ENCODE measurements around the gene ADAMTS17. TPM values are rescaled to one million over a fixed set of nuclear protein-coding genes. Genes with fewer than 3 reads are reported as not detected.

The ADAMTS17 gene
- total and polyA plus RNA-seq, 4 donors = 0.28 to 46.9 (median 9.1) TPM

DNA sequence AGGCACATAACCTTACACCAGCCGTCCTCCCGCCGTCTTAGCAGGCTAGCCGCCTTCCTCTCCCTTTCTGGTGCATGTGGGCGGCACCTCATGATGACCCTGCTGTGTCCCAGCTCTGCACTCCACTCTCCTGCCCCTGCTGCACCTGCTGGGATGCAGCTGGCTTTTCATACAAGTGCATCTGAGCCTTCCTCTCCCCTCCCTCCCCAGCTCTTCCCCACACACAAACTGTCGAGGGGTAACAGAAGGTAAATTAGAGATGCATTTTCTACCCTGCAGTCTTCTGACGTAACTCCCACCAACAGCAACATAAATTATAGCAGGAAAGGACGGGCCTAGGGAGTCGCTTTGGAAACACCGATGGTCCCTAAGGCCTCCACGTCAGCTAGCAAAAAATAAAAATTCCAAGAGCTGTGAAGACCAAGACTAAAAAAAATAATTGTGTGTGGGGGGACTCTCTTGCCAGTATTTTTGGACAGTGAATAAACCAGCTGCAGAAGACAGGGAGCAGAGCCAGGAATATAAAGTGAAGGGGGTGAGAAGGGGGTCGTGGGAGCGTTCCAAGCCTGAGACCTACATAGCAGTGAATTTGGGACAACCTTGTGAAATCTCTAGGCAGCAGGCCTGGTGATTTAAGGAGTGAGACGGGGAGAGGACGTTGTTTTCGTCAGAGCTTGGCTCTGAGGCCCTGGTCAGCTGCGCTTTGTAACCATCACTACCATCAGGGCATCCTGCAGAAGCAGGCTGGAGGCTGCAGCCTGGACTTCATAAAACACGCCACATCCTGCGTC, 216.2 kb downstream of the ADAMTS17 start:
- H3K27me3 ChIP-seq (ENCODE audit: control insufficient read depth in 4 of 4, insufficient read depth in 4 of 4, low read length in 3 of 4) = no peaks in the 10 kb centered on the region
- peaks cover 0 to 10% (median 2%) of the 10 kb centered on the region in 4 donors for H3K36me3 ChIP-seq (ENCODE audit: control insufficient read depth in 4 of 4, insufficient read depth in 3 of 4, low read depth in 1 of 4, low read length in 3 of 4)
- H3K4me3 ChIP-seq (ENCODE audit: low read depth in 1 of 3, low read length in 3 of 3) = no peak overlapping the region
- H3K27ac ChIP-seq (ENCODE audit: low read depth in 1 of 2, low read length in 2 of 2) = no peak overlapping the region
- H3K9ac ChIP-seq (ENCODE audit: low read depth in 1 of 2, low read length in 2 of 2) = no peak overlapping the region
- TF ChIP-seq NR2F2 (IDR thresholded peaks at IDR 0.05) = peak; percentile 57
- TF ChIP-seq SP1 (IDR thresholded peaks at IDR 0.05) = peak; percentile 28
- no peak for TF ChIP-seq HNF4A (conservative IDR thresholded peaks at IDR 0.05)
- peak in 1 of 2 donors; percentile 6 for TF ChIP-seq RXRA (IDR thresholded peaks at IDR 0.05)
- peaks cover 3 to 7% (median 5%) of the 10 kb centered on the region in 4 donors for H3K9me3 ChIP-seq (ENCODE audit: control insufficient read depth in 4 of 4, low read length in 3 of 4)
- no peak for DNase-seq (ENCODE audit: low spot score)
- H3K4me1 ChIP-seq (ENCODE audit: control insufficient read depth in 4 of 4, insufficient read depth in 4 of 4, low read length in 3 of 4) = no peaks in the 10 kb centered on the region
- 85% methylated on average over 19 of the region's 19 CpGs for WGBS

DNA sequence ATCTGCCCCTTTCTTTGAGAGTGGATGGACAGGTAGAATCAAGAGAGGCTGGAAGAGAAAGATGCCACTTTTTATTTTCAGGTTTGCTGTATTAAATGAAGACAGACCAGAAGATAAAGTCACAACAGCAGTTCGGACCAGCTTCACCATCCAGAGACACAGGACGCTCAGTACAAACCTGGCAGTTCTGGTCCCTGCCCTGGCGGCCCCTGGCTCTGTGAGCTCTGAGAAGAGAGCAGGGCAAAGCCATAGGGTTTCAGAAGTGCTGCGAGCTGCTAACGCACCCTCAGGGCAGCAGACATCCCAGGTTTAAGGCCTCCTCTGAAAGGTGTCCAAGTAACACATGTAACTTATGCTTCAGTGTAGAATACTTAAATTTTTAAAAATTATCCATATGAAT, 216.8 kb downstream of the ADAMTS17 start:
- Histone ChIP-seq H3K27ac (ENCODE audit: low read depth in 1 of 2, low read length in 2 of 2) (no peak overlapping the region), H3K36me3 (ENCODE audit: control insufficient read depth in 4 of 4, insufficient read depth in 3 of 4, low read depth in 1 of 4, low read length in 3 of 4) (peaks cover 0 to 10% (median 2%) of the 10 kb centered on the region in 4 donors), H3K4me1 (ENCODE audit: control insufficient read depth in 4 of 4, insufficient read depth in 4 of 4, low read length in 3 of 4) (no peaks in the 10 kb centered on the region), H3K4me3 (ENCODE audit: low read depth in 1 of 3, low read length in 3 of 3) (no peak overlapping the region), H3K9ac (ENCODE audit: low read depth in 1 of 2, low read length in 2 of 2) (no peak overlapping the region), H3K9me3 (ENCODE audit: control insufficient read depth in 4 of 4, low read length in 3 of 4) (peaks cover 3 to 7% (median 5%) of the 10 kb centered on the region in 4 donors), H3K27me3 (ENCODE audit: control insufficient read depth in 4 of 4, insufficient read depth in 4 of 4, low read length in 3 of 4) (no peaks in the 10 kb centered on the region)
- no peak for DNase-seq (ENCODE audit: low spot score)
- TF ChIP-seq JUND (IDR thresholded peaks at IDR 0.05) (no peak), HNF4A (conservative IDR thresholded peaks at IDR 0.05) (no peak), RAD21 (IDR thresholded peaks at IDR 0.05) (no peak), HNF4G (IDR thresholded peaks at IDR 0.05) (no peak), SP1 (IDR thresholded peaks at IDR 0.05) (no peak), NR2F2 (IDR thresholded peaks at IDR 0.05) (no peak), TAF1 (conservative IDR thresholded peaks at IDR 0.05) (no peak), YY1 (IDR thresholded peaks at IDR 0.05) (no peak), EGR1 (IDR thresholded peaks at IDR 0.05; ENCODE audit: low read depth in 2 of 2) (no peak), RXRA (IDR thresholded peaks at IDR 0.05) (no peak), FOXA2 (IDR thresholded peaks at IDR 0.05) (no peak), FOXA1 (IDR thresholded peaks at IDR 0.05) (no peak), GABPA (IDR thresholded peaks at IDR 0.05 in 1 of 2, conservative IDR thresholded peaks at IDR 0.05 in 1 of 2) (no peak)
- TF ChIP-seq, protein P1, sequence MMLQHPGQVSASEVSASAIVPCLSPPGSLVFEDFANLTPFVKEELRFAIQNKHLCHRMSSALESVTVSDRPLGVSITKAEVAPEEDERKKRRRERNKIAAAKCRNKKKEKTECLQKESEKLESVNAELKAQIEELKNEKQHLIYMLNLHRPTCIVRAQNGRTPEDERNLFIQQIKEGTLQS (IDR thresholded peaks at IDR 0.05) = no peak
- TF ChIP-seq, protein P2, sequence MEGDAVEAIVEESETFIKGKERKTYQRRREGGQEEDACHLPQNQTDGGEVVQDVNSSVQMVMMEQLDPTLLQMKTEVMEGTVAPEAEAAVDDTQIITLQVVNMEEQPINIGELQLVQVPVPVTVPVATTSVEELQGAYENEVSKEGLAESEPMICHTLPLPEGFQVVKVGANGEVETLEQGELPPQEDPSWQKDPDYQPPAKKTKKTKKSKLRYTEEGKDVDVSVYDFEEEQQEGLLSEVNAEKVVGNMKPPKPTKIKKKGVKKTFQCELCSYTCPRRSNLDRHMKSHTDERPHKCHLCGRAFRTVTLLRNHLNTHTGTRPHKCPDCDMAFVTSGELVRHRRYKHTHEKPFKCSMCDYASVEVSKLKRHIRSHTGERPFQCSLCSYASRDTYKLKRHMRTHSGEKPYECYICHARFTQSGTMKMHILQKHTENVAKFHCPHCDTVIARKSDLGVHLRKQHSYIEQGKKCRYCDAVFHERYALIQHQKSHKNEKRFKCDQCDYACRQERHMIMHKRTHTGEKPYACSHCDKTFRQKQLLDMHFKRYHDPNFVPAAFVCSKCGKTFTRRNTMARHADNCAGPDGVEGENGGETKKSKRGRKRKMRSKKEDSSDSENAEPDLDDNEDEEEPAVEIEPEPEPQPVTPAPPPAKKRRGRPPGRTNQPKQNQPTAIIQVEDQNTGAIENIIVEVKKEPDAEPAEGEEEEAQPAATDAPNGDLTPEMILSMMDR (IDR thresholded peaks at IDR 0.05; ENCODE audit: low read depth, low read length, missing input control) = no peak
- TF ChIP-seq, protein P3, sequence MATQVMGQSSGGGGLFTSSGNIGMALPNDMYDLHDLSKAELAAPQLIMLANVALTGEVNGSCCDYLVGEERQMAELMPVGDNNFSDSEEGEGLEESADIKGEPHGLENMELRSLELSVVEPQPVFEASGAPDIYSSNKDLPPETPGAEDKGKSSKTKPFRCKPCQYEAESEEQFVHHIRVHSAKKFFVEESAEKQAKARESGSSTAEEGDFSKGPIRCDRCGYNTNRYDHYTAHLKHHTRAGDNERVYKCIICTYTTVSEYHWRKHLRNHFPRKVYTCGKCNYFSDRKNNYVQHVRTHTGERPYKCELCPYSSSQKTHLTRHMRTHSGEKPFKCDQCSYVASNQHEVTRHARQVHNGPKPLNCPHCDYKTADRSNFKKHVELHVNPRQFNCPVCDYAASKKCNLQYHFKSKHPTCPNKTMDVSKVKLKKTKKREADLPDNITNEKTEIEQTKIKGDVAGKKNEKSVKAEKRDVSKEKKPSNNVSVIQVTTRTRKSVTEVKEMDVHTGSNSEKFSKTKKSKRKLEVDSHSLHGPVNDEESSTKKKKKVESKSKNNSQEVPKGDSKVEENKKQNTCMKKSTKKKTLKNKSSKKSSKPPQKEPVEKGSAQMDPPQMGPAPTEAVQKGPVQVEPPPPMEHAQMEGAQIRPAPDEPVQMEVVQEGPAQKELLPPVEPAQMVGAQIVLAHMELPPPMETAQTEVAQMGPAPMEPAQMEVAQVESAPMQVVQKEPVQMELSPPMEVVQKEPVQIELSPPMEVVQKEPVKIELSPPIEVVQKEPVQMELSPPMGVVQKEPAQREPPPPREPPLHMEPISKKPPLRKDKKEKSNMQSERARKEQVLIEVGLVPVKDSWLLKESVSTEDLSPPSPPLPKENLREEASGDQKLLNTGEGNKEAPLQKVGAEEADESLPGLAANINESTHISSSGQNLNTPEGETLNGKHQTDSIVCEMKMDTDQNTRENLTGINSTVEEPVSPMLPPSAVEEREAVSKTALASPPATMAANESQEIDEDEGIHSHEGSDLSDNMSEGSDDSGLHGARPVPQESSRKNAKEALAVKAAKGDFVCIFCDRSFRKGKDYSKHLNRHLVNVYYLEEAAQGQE (IDR thresholded peaks at IDR 0.05) = no peak
- TF ChIP-seq, protein P4, sequence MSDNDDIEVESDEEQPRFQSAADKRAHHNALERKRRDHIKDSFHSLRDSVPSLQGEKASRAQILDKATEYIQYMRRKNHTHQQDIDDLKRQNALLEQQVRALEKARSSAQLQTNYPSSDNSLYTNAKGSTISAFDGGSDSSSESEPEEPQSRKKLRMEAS (IDR thresholded peaks at IDR 0.05) = no peak
- 97% methylated on average over 5 of the region's 5 CpGs for WGBS
